Osteoblast (primary cell): ENCODE data around the gene DIPK2B. TPM values are rescaled to one million over a fixed set of nuclear protein-coding genes. Genes with fewer than 3 reads are reported as not detected.

Experiments
- DNase-seq: peaks from one replicate; pipeline ENCODE4 v3.0.0; 2011; ENCODE audit warnings: low spot score, mixed read lengths; ENCODE audit not compliant: insufficient read length; ENCODE audit errors: missing footprints
- H2AFZ ChIP-seq: 2 replicates; pipeline ENCODE4 v1.6.0; 2011; ENCODE audit warnings: mild to moderate bottlenecking, low read length
- H3K27ac ChIP-seq: 2 replicates; pipeline ENCODE4 v1.5.1; 2011; ENCODE audit warnings: mild to moderate bottlenecking, low read depth, low read length, moderate library complexity
- H3K27me3 ChIP-seq: 2 replicates; pipeline ENCODE4 v1.6.0; 2012; ENCODE audit warnings: mild to moderate bottlenecking, control low read depth, inconsistent platforms, low read length, moderate library complexity; ENCODE audit not compliant: insufficient read depth
- H3K36me3 ChIP-seq: 2 replicates; pipeline ENCODE4 v1.5.1; 2011; ENCODE audit warnings: mild to moderate bottlenecking, low read length, control low read depth, moderate library complexity; ENCODE audit not compliant: insufficient read depth
- H3K4me1 ChIP-seq: 2 replicates; pipeline ENCODE4 v1.5.1; 2011; ENCODE audit warnings: mild to moderate bottlenecking, low read length, control low read depth, moderate library complexity; ENCODE audit not compliant: insufficient read depth
- H3K4me2 ChIP-seq: 2 replicates; pipeline ENCODE4 v1.6.0; 2011; ENCODE audit warnings: mild to moderate bottlenecking, low read length; ENCODE audit not compliant: insufficient read depth
- H3K4me3 ChIP-seq: fragments of 200-600 bp; sonication (generic); 3 replicates; pipeline ENCODE4 v1.5.1; 2012; ENCODE audit warnings: mild to moderate bottlenecking, low read length, inconsistent platforms; ENCODE audit not compliant: insufficient read depth
- H3K79me2 ChIP-seq: 2 replicates; pipeline ENCODE4 v1.6.0; 2012; ENCODE audit warnings: mild to moderate bottlenecking, low read length, control low read depth, inconsistent platforms; ENCODE audit not compliant: insufficient read depth
- H3K9me3 ChIP-seq: 2 replicates; pipeline ENCODE4 v1.5.1; 2011; ENCODE audit warnings: low read depth, low read length, control low read depth
- H4K20me1 ChIP-seq: 2 replicates; pipeline ENCODE4 v1.6.0; 2012; ENCODE audit warnings: mild to moderate bottlenecking, low read length, control low read depth; ENCODE audit not compliant: insufficient read depth
- CTCF ChIP-seq: IDR thresholded peaks from 2 replicates; pipeline ENCODE4 v1.5.1; 2011; ENCODE audit warnings: mild to moderate bottlenecking, low read depth, low read length, moderate library complexity; ENCODE audit errors: extremely low read depth
- total RNA-seq: library from RNA; depleted of rRNA; stranded (reverse); fragments of >200 nt; gene quantifications from 2 replicates; pipeline ENCODE4 v1.2.3, GENCODE V29; 2012

The DIPK2B gene
- total RNA-seq, 1 donor, result not detected

- Histone ChIP-seq H3K4me2 (no peak overlapping the region), H3K36me3 (no peaks in the 10 kb centered on the region), H3K4me1 (no peaks in the 10 kb centered on the region), H3K27ac (no peak overlapping the region), H3K79me2 (no peaks in the 10 kb centered on the region), H3K9me3 (no peaks in the 10 kb centered on the region), H2AFZ (no peak overlapping the region), H3K4me3 (no peak overlapping the region), H4K20me1 (no peaks in the 10 kb centered on the region), H3K27me3 (peaks cover 28% of the 10 kb centered on the region)
- DNase-seq, result no peak
- TF ChIP-seq CTCF, result no peak
Observed at GRCh38 chrX:45165726-45166125, 35.0 kb downstream of the DIPK2B start.

GRCh38 chrX:45164995-45165394, 35.7 kb downstream of the DIPK2B start:
- no peaks in the 10 kb centered on the region for H3K36me3 ChIP-seq
- no peak for TF ChIP-seq CTCF
- DNase-seq, result no peak

GRCh38 chrX:45164021-45164621, 36.6 kb downstream of the DIPK2B start:
- Histone ChIP-seq H4K20me1 (no peaks in the 10 kb centered on the region), H3K27ac (no peak overlapping the region), H3K27me3 (peaks cover 28% of the 10 kb centered on the region), H2AFZ (no peak overlapping the region), H3K4me2 (no peak overlapping the region), H3K4me1 (no peaks in the 10 kb centered on the region), H3K4me3 (no peak overlapping the region), H3K36me3 (no peaks in the 10 kb centered on the region), H3K9me3 (no peaks in the 10 kb centered on the region), H3K79me2 (no peaks in the 10 kb centered on the region)
- no peak for DNase-seq
- no peak for TF ChIP-seq CTCF

More at GRCh38 chrX:45164995-45165394, 35.7 kb downstream of the DIPK2B start:
- Histone ChIP-seq H3K4me2 (no peak overlapping the region), H3K79me2 (no peaks in the 10 kb centered on the region), H3K9me3 (no peaks in the 10 kb centered on the region), H3K4me3 (no peak overlapping the region), H3K27me3 (peaks cover 28% of the 10 kb centered on the region), H2AFZ (no peak overlapping the region), H3K27ac (no peak overlapping the region), H3K4me1 (no peaks in the 10 kb centered on the region), H4K20me1 (no peaks in the 10 kb centered on the region)

- Histone ChIP-seq H3K4me1 (peaks cover 5% of the 10 kb centered on the region), H3K36me3 (no peaks in the 10 kb centered on the region), H2AFZ (no peak overlapping the region), H3K9me3 (no peaks in the 10 kb centered on the region), H4K20me1 (no peaks in the 10 kb centered on the region), H3K4me3 (no peak overlapping the region), H3K4me2 (no peak overlapping the region), H3K27ac (no peak overlapping the region), H3K27me3 (peaks cover 15% of the 10 kb centered on the region), H3K79me2 (no peaks in the 10 kb centered on the region)
- no peak for TF ChIP-seq CTCF
- no peak for DNase-seq
Observed at GRCh38 chrX:45157647-45158046, 43.0 kb downstream of the DIPK2B start.
